Hematopoietic multipotent progenitor cell treated with erythropoietin and hydrocortisone succinate and interleukin-3 and kit ligand, for 17 days (in vitro differentiated cells): Measurements from ENCODE around the gene KAT6B.

ENCODE experiments used
- DNase-seq: peaks from one replicate; pipeline ENCODE4 v3.0.0-alpha.2; 2015; ENCODE audit warnings: low spot score

The KAT6B gene

GRCh38 chr10:74921744-74922143 is 95.3 kb downstream of the KAT6B start:
- DNase-seq, result no peak

- DNase-seq, result no peak
Observed at GRCh38 chr10:74922921-74923320, 96.5 kb downstream of the KAT6B start.

GRCh38 chr10:74923556-74923955 is 97.2 kb downstream of the KAT6B start:
- DNase-seq, result no peak

- no peak for DNase-seq
Observed at GRCh38 chr10:74924251-74924963, 98.0 kb downstream of the KAT6B start.

- DNase-seq, result no peak
Observed at GRCh38 chr10:74925291-74925690, 98.9 kb downstream of the KAT6B start.

- DNase-seq, result no peak
Observed at GRCh38 chr10:74925708-74926107, 99.3 kb downstream of the KAT6B start.

- DNase-seq, result no peak
Observed at GRCh38 chr10:74926791-74927585, 100.6 kb downstream of the KAT6B start.

- no peak for DNase-seq
Observed at GRCh38 chr10:74927701-74928100, 101.3 kb downstream of the KAT6B start.

- no peak for DNase-seq
Observed at GRCh38 chr10:74928742-74929191, 102.4 kb downstream of the KAT6B start.

- no peak for DNase-seq
Observed at GRCh38 chr10:74929197-74929596, 102.8 kb downstream of the KAT6B start.

- no peak for DNase-seq
Observed at GRCh38 chr10:74930965-74931364, 104.6 kb downstream of the KAT6B start.

GRCh38 chr10:74932648-74933047 is 106.2 kb downstream of the KAT6B start:
- no peak for DNase-seq

- DNase-seq, result no peak
Observed at GRCh38 chr10:74934100-74934812, 107.9 kb downstream of the KAT6B start.

- no peak for DNase-seq
Observed at GRCh38 chr10:74936577-74937265, 110.3 kb downstream of the KAT6B start.

- DNase-seq, result no peak
Observed at GRCh38 chr10:74937266-74937856, 111.0 kb downstream of the KAT6B start.

GRCh38 chr10:74944205-74944604 is 117.8 kb downstream of the KAT6B start:
- DNase-seq, result no peak

- DNase-seq, result no peak
Observed at GRCh38 chr10:74947781-74948401, 121.5 kb downstream of the KAT6B start.

- no peak for DNase-seq
Observed at GRCh38 chr10:74949034-74949832, 122.8 kb downstream of the KAT6B start.

GRCh38 chr10:74949843-74950765 is 123.7 kb downstream of the KAT6B start:
- no peak for DNase-seq
